ENCODE results near the gene PPA1.
"Not testable (repeated sequence)": the region's sequence is repeated elsewhere in the genome, so short reads cannot be mapped to it uniquely, and the experiment has no call there.

Gene PPA1

DNA sequence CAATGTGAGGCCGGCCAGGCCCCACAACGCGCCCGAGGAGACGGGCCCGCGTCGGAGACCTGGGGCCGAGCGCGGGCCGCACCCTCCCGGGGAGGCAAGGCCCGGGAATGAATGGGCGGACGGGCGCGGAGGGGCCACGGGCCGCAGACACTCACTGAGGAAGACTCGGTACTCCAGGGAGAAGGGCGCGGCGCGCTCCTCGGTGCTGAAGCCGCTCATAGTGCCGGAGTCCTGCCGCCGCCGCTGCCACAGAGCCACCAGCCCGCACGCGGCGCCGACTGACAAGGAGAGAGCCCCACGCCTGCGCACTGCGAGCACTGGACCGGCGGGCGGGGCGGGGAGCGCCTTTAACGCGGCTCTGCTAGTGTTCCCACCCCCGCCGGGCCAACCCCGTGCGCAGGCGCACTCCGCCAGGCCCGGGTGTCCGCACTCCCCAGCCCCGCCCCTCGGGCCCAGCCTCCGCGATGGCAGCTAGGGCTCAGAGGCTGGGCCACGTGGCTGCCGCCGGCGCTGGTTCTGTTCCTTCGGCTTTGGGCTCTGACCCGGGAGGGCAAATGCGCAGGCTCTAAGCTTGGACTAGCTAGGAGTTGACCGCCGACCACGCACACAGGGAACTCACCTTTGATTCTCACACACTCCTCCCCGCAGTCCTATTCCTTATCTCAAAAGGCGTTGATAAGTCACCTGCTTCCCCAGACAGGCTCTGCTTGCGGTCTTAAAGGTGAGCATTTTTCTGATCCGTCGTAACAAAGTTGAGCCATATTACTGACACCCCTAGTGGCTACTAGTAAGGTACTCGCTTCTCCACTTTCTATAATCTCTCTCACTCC is at the start of gene PPA1:
Gene PPA1 (minus strand): TSS at position 321 of the 830 bp plus-strand sequence. CDS start 102 bp downstream, at position 219.
- DNase-seq (ENCODE audit: low read depth), result peak; percentile 99

DNA sequence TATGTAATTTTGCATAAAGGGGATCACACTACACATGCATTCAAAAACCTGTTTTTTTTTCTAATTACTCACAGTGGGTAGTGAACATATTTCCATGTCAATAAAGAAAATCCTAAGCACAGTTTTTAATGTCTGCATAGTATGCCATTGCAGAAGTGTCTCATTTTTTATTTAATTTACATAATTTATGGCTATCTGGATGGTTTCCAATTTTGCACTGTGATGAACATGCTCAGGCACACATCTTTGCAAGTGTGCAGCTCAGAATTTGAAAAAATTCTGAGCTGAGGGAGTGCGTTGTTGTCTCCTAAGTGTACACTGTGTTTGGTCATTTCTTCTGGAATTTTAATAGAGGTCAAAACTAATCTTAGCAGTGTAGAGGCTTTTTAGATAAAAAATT is 48.4 kb upstream of the PPA1 start:
- no peak for DNase-seq (ENCODE audit: low read depth)

DNA sequence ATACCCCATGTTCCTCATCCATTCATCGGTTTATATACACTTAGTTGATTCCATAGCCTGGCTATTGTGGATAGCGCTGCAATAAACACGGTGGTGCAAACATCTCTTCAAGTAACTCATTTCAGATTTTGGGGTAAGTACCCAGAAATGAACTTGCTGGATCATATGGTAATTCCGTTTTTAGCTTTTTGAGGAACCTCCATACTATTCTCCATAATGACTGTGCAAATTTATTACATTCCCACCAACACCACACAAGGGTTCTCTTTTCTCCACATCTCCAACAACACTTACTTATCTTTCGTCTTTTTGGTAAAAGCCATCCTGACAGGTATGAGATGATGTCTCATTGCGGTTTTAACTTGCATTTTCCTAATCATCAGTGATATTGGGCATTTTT is 46.9 kb upstream of the PPA1 start:
- no peak for DNase-seq (ENCODE audit: low read depth)

DNA sequence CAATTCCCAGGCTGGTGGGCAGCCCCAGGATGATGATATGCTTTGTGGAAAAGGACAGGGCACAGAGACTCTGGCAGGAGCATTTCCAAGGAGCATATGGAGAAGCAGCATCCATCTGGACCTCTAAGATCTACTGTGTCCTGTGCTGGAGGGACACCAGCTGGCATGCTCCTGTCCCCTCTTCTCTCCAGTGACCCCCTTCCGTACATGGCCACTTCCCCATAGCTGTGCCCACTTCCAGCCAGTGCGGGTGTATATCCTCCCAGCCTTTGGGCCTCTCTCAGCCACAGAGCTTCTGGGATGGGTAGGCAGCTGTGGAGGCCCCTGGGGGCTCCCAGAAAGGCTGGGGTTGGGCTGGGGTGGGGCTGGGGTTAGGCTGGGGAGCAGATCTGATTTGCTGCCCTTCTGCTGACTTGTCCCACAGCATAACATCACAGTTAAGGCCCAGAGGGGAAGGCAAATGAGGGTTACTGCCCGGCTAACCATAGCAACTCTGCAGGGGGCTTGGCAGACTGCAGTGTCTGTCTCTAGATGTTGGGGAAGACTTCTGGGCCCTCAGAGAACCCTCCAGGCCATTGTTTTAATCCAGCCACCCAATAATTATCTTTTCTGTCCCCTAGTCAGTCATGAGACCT is 44.3 kb upstream of the PPA1 start:
- DNase-seq (ENCODE audit: low read depth), result no peak

DNA sequence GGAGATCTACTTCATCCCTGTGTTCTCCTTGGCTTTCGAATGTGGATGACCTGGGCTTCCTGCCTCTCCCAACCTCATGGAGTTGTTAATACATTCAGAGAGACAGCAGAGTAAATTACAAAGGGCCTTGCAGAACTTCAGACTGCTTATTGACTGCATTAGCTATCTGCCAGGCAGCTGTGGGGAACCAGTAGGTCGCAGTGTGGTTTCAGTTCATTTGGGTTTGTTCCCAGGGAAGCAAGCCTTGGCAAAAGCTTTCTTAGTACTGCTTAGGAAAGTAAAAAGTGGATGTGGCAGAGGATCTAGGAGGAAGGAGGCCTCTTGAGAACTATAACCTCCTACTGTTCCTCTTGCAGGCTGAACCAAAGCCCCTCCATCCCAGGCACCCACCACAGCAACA is 41.4 kb upstream of the PPA1 start:
- DNase-seq (ENCODE audit: low read depth), result no peak

DNA sequence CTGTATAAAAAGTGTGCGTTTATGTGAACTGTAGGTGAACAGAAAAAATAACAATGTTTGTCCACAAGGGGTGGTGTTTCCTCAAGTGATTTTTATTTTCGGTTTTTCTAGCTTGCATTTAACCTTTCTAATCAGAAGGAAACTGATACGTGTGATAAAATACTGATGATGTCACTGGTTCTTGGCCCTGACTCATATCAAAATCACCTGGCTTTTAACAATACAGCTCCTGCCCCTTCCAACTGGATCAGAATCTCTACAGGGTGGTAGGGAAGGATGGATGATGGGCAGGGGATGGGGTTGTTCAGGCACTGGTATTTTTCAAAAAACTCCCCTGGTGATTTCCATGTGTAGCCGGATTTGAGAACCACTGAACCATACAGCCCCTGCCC is 39.7 kb upstream of the PPA1 start:
- DNase-seq (ENCODE audit: low read depth), result no peak

DNA sequence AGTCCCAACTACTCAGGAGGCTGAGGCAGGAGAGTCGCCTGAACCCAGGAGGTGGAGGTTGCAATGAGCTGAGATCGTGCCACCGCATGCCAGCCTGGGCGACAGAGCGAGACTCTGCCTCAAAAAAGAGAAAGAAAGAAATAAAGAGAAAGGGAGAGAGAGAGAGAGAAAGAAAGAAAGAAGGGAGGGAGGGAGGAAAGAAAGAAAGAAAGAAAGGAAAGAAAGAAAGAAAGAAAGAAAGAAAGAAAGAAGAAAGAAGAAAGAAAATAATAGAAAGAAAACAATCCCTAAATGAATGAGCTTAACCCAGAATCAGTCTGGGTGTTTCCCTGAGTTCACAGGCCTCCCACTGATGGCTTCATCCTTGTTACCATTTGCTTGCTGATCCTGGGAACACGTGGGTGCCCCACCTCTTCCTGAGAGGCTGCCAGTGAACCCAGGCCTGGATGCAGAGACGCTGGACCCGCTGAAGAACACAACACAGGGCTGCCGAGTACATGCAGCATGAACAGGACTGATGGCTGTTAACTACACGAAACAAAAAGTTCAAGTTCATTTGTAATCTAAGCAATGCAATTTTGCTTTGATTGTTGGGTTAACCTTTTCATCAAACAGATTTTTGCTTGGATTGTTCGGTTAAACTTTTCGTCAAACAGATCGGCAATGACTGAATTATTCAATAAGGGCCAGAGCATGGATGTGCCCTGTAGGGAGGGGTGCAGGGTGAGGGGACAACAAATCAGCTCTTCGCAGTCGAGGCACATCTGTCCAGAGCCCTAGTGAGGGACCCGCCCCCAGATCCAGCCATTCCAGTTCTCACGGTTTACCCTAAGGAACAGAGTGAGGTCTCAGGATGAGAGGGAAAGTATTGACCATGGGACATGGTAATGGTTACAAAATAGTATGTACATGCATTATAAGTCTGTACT is 39.0 kb upstream of the PPA1 start:
- DNase-seq (ENCODE audit: low read depth), result no peak

DNA sequence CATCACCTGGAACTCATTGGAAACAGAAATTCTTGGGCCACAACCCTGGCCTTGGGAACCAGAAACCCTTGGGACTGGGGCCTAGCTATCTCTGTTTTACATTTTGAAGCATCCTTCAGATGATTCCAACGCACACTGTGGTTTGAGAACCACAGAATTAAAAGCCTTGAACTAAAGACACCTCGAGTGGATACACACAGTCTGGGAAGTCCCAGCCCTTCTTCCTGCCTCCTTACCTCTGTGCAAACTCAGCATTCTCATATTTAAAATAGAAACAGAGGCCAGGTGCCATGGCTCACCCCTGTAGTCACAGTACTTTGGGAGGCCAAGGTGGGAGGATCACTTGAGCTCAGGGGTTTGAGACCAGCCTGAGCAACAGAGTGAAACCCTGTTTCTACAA is 37.7 kb upstream of the PPA1 start:
- no peak for DNase-seq (ENCODE audit: low read depth)

DNA sequence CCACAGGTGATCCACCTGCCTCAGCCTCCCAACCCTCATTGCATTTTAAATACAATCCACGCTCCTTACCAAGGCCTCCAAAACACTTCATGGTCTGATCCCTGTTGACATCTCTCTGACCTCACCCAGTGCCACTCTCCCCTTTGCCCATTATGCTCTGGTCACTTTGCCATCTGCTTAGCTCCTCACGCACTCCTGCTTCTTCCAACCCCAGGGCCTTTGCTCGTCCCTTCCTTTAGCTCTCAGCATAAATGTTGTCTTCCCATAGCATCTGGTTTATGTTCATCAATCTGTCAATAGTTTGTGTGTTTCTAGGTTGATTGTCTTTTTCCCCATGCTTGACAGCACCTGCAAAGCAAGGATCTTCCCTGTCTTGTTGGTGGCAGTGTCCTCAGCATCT is 36.5 kb upstream of the PPA1 start:
- DNase-seq (ENCODE audit: low read depth), result no peak

DNA sequence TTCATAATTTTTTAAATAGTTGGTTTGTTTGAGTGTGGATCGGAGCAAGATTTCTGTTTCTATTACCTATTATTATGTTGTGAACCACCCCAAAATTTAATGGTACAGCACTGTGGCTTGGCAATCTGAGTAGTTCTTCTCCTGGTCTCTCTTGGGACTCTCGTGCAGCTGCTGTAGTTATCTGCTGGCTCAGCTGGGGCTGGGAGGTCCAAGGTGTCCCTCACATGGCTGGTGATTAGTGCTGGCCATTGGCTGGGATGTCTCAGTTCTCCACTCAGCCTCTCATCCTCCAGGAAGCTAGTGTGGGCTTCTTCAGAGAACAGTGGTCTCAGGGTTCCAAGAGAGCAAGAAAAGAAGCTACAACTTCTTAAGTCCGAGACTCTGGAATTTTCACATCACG is 35.1 kb upstream of the PPA1 start:
- DNase-seq (ENCODE audit: low read depth), result no peak

DNA sequence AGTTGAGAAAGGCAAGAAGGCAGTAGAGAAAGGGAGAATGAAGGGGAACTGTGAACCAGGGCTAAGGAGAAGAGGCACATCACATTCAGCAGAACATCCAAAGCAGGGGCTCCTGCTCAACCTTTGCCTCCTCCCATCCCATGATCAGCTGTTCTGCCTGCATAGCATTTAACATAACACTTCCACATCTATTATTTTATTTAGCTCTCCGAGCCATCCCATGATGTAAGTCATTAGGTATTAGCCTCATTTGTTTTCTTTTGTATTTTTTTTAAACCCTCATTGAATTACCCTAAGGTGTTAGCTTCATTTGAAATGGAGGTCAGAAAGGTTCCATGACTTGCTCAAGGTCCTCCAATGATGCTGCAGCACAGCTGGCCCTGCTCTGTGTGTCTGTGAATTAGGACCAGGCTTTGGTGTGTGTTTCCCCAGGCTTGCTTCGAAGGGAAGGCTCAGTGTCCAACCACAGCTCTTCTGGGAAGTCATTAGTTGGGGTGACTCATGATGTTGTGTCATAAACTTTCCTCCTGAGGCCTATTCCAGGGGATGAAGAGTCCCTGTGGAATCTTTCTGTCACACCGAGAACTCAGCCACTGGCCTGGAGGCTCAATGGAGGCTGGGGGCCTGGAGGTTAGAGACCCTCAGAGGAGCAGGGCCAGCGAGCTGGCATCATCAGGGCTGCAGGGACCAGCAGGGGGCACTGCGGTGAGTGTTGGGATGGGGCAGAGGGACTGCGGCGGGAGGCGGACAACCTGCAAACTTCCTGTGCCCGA is 34.1 kb upstream of the PPA1 start:
- DNase-seq (ENCODE audit: low read depth), result no peak

DNA sequence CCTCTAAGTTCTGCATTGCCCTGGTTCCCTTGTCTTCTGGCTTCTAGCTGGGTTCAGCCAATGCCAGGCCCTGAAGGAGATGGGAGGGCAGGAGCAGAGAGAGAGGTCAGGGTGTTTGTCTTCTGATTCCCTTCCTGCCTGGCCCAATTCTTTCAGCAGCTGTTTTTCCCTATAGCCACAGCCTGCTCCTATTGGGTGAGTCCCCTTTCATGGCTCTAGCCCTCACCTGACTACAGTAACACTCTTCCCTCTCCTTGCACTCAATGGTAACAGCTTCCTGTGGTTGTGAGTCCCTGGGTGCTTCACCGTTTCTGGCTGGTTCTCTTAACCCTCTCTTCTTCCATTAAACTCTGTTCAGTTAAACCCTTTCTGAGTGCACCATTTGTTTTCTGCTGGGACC is 33.5 kb upstream of the PPA1 start:
- DNase-seq (ENCODE audit: low read depth), result no peak

DNA sequence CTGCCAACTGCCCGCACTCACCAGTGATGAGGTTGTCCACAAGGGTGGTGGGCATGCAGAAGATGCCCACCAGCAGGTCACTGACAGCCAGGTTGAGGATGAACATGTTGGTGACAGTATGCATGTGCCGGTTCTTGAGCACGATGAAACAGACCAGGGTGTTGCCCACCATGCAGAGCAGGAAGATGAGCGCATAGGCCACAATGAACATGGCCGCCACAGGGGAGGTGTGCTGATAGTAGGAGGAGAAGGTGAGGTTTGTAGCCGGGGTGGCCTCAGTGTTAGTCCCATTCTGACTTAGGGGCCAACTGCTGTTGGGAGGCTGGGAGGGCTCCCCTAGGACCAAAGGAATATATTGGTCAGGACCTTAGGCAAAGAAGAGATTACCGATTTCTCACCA is 32.8 kb upstream of the PPA1 start:
- no peak for DNase-seq (ENCODE audit: low read depth)

DNA sequence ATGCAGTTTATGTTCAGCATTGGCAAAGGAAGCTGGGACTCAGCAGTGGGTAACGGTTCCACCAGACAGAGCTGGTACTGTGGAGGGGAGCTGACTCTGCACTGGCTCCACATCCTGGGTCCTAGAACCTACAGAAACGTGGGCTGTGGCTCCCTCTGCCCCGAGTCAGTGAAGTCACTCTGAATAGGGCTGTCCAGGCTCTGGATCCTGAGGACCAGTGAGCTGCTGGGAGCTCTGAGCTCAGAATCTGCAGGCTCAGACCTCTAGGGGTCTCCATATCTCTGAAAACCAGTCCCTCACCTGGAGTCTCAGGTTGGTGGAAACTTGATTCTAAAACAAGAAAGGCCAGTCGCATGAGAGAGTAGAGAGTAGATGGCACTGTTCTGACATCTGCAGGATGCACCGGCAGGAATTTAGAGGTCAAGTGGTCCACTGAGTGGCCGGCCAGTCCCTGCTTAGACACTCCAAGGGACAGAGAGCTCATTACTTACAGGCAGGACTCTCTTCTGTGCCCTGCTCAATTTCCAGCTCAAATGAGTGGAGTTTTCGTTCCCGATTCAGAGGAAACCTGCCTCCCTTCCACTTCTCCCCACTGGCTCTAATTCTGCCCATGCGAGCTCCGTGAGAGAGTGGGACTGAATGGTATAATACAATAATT is 31.9 kb upstream of the PPA1 start:
- DNase-seq (ENCODE audit: low read depth), result no peak

DNA sequence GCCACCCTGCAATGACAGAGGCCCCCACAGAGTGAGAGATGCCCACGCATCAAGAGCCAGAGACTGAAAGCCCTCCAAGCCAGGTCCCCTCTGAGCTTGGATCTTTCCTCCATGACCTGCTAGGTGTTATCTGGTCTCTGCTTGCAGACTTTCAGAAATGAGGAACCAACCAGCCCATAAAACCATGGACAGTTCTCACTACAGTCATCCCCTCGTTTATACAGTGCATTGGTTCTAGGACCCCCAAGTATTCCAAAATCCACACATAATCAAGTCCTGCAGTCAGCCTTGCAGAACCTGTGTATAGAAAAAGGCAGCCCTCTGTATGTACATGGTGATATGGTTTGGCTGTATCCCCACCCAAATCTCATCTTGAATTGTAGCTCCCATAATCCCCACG is 27.5 kb upstream of the PPA1 start:
- no peak for DNase-seq (ENCODE audit: low read depth)

DNA sequence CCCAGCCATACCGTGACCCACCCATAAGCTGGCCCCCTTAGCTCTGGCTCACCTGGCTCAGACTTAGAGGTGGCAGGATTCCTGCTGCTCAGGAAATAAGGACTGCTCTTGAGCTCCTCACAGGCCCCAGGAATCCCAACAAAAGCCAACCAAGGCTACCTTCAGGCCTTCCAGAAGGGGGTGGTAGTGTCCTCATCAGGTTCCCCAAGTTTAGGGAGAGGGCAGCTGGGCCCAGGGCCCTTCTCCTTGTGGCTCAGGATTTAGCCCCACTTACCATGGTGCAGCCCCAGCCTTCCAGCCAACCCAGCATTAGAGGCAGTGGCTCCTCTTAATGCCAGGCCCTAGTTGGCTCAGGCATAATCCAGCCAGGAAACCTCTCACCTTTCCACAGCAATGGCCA is 27.0 kb upstream of the PPA1 start:
- DNase-seq (ENCODE audit: low read depth), result no peak

DNA sequence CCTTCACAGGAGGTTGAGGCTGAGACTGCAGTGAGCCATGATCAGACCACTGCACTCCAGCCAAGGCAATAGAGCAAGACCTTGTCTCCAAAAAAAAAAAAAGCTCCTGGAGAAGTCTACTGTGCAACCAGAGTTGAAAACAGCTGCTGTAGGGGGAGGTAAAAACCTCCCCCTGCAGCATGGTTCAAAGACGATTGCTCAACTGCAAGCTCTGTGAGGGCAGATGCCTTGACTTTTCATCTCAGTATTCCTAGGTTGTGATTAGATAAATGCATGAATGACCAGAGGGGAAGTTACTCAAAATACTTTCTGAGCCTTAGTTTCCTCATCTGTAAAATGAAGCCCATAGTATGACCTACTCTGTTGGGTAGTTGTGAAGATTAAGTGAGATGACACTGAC is 25.0 kb upstream of the PPA1 start:
- DNase-seq (ENCODE audit: low read depth), result no peak

DNA sequence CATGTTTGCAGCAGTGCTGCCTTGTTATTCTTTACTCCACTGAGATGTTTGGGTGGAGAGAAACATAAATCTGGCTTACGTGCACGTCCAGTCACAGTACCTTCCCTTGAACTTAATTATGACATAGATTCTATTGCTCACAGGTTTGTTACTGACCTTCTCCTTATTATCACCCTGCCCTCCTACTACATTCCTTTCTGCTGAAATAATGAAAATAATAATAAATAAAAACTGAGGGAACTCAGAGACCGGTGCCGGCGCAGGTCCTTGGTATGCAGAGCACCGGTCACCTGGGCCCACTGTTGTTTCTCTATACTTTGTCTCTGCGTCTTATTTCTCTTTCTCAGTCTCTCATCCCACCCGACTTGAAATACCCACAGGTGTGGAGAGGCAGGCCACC is 24.6 kb upstream of the PPA1 start:
- DNase-seq (ENCODE audit: low read depth), result not testable (repeated sequence)

DNA sequence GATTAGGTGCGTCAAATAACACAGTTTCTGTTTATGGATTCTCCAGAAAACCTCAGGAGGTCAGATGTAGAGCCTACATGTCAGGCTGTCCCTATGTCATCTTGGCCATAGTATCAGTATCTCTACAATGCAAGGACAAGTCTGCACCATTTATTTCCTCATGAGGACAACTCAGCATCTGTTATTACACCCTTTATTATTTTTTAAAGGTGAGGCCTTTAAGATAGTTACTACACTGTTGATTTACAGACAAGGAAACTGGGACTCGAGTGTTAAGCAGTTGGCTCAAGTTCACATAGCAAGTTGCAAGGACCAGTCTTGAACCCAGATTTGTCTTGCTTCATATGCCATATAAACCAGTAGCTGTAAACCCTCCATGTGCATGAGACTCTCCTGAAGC is 23.2 kb upstream of the PPA1 start:
- DNase-seq (ENCODE audit: low read depth), result no peak

DNA sequence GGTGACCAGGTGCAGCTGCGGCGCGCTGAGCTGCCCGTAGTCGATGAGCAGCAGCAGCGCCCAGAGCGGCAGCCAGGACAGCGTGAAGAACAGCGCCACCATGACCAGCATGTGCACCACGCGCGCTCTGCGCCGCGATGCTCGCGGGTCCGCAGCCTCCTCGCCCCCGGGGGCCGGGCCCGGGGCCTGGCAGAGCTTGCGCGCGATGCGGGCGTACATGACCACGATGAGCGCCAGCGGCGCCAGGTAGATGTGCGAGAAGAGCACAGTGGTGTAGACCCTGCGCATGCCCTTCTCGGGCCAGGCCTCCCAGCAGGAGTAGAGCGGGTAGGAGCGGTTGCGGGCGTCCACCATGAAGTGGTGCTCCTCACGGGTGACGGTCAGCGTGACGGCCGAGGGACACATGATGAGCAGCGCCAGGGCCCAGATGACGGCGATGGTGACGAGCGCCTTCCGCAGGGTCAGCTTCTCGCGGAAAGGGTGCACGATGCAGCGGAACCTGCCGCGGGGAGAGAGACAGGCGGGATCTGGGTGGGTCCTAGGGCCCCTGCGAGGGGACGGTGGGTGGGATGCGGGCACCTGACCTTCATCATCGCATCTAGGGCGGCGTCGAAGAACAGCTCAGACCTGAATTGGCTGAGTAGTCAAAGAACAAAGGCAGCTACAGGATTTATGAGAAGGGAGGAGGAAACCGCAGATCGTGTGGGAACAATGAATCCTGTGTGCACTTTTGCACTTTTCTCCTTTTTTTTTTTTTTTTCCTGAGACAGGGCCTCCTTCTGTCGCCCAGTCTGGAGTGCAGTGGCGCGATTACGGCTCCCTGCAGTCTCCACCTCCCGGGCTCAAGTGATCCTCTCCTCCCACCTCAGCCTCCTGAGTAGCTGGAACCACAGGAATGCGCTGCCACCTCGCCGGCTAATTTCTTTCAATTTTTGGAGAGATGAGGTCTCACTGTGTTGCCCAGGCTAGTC is 22.4 kb upstream of the PPA1 start:
- no peak for DNase-seq (ENCODE audit: low read depth)
